ENCODE results near the gene PACS1. TPM values are rescaled to one million over a fixed set of nuclear protein-coding genes. Genes with fewer than 3 reads are reported as not detected.
"Not testable (repeated sequence)": the region's sequence is repeated elsewhere in the genome, so short reads cannot be mapped to it uniquely, and the experiment has no call there.

PACS1 gene
- polyA plus RNA-seq, 2 donors = 16.0 to 24.8 TPM

DNA sequence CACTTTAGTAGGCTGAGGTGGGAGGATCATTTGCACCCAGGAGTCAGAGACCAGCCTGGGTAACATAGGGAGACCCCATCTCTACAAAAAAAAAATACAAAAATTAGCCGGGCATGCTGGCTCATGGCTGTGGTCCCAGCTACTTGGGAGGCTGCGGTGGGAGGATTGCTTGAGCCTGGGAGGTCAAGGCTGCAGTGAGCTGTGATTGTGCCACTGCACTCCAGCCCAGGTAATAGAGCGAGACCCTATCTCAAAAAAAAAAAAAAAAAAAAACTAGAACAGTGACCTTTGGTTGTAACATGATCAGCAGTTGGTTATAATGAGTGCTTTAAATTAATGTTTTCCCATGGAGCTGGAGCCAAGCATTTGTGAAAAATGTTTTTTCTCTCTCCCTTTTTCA is 44.9 kb downstream of the PACS1 start:
- not testable (repeated sequence) for H3K27ac ChIP-seq (ENCODE audit: low read depth in 2 of 2, low read length in 1 of 2); H3K9me3 ChIP-seq (ENCODE audit: control insufficient read depth in 2 of 2, insufficient read depth in 1 of 2, low read depth in 1 of 2, low read length in 1 of 2); H3K36me3 ChIP-seq (ENCODE audit: control insufficient read depth in 2 of 2, insufficient read depth in 2 of 2, low read length in 1 of 2); H3K27me3 ChIP-seq (ENCODE audit: control insufficient read depth in 1 of 2, insufficient read depth in 2 of 2, low read length in 2 of 2); H3K4me3 ChIP-seq (ENCODE audit: low read depth in 1 of 2, low read length in 2 of 2)
- peaks cover 8 to 11% of the 10 kb centered on the region in 2 donors for H3K4me1 ChIP-seq (ENCODE audit: control insufficient read depth in 2 of 2, insufficient read depth in 2 of 2, low read length in 1 of 2)
- WGBS, 2 donors = 64 to 93% methylated on average over 3 of the region's 3 CpGs

DNA sequence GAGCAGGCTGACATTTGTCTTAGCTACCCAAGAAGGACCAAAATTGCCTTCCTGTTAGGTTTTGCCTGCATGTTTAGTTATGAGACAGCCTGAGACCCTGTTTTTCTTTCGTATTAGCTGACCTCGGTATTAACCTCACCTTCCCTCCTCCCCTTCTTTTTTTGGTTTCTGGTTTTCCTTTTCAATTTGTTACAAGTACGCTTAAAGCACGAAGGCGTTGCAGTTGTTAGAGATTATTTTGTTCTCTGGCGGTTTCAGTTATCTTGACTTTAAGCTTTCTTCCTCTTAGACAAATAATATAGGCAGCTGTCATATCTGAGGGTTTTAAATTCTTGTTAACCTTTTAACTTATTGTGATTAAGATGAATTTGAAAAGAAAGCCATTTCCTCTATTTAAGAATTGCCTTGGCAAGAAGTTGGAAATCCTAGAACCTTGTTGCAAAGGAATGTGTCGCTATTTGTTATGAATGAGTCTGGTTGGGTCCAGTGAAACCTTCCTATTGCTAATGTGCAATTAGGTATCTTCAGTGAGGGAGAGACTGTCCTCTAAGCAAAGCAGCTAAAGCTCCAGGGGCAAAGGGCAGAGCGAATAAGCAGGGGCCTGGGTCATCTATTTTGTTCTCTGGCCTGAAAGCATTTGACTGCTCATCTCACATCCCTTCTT is 45.7 kb downstream of the PACS1 start:
- no peak overlapping the region for H3K4me3 ChIP-seq (ENCODE audit: low read depth in 1 of 2, low read length in 2 of 2)
- H3K27ac ChIP-seq (ENCODE audit: low read depth in 2 of 2, low read length in 1 of 2) = peak overlapping the region in 1 of 2 donors; percentile 4
- H3K36me3 ChIP-seq (ENCODE audit: control insufficient read depth in 2 of 2, insufficient read depth in 2 of 2, low read length in 1 of 2) = peaks cover 0 to 2% of the 10 kb centered on the region in 2 donors
- 53 to 75% methylated on average over 8 of the region's 8 CpGs for WGBS, 2 donors
- H3K4me1 ChIP-seq (ENCODE audit: control insufficient read depth in 2 of 2, insufficient read depth in 2 of 2, low read length in 1 of 2) = peaks cover 8 to 11% of the 10 kb centered on the region in 2 donors
- no peaks in the 10 kb centered on the region for H3K9me3 ChIP-seq (ENCODE audit: control insufficient read depth in 2 of 2, insufficient read depth in 1 of 2, low read depth in 1 of 2, low read length in 1 of 2)
- no peaks in the 10 kb centered on the region for H3K27me3 ChIP-seq (ENCODE audit: control insufficient read depth in 1 of 2, insufficient read depth in 2 of 2, low read length in 2 of 2)

DNA sequence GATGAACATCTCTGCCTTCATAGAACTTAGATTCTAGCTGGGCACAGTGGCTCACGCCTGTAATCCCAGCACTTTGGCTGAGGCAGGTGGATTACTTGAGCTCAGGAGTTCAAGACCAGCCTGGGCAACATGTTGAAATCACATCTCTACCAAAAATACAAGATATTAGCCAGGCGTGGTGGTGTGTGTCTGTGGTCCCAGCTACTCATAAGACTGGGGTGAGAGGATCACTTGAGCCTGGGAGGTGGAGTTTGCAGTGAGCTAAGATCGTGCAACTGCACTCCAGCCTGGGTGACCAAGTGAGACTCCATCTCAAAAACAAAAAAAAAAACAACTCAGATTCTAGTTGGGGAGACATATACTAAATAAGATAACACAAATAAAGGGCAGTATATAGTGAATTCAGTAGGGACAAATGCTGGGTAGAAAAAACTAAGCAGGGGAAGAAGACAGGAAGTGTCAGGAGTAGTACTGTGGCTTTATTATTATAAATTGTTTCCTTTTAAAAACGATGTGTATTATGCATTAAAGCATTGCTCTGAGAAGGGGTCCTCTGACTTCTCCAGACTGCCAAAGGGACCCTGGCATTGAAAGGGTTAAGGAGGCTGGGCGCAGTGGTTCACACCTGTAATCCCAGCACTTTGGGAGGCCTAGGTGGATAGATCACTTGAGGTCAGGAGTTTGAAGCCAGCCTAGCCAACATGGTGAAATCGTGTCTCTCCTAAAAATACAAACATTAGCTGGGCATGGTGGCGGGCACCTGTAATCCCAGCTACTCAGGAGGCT is 46.7 kb downstream of the PACS1 start:
- H3K27ac ChIP-seq (ENCODE audit: low read depth in 2 of 2, low read length in 1 of 2) = no peak overlapping the region
- H3K36me3 ChIP-seq (ENCODE audit: control insufficient read depth in 2 of 2, insufficient read depth in 2 of 2, low read length in 1 of 2) = peaks cover 0 to 2% of the 10 kb centered on the region in 2 donors
- 73 to 76% methylated on average over 7 of the region's 7 CpGs for WGBS, 2 donors
- no peak overlapping the region for H3K4me3 ChIP-seq (ENCODE audit: low read depth in 1 of 2, low read length in 2 of 2)
- peaks cover 5 to 12% of the 10 kb centered on the region in 2 donors for H3K4me1 ChIP-seq (ENCODE audit: control insufficient read depth in 2 of 2, insufficient read depth in 2 of 2, low read length in 1 of 2)
- H3K9me3 ChIP-seq (ENCODE audit: control insufficient read depth in 2 of 2, insufficient read depth in 1 of 2, low read depth in 1 of 2, low read length in 1 of 2) = no peaks in the 10 kb centered on the region
- H3K27me3 ChIP-seq (ENCODE audit: control insufficient read depth in 1 of 2, insufficient read depth in 2 of 2, low read length in 2 of 2) = no peaks in the 10 kb centered on the region

DNA sequence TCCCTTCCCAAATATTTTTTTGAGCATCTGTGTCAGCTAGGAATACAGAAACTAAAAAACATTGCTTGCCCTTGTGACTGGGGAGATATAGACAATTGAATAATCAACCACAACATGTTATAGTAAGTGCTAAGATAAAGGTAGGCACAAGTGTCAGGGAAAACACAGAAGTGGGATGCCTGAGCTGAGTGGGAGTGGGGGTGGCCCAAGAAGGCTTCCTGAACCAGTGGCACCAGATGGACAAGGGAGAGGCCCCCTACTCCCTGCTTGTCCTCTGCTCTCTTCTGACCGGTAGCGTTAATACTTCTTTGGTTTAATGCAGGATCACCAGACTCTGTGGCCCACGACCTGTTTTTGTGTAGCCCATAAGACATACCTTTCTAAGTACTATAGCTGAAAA is 48.8 kb downstream of the PACS1 start:
- Histone ChIP-seq H3K9me3 (ENCODE audit: control insufficient read depth in 2 of 2, insufficient read depth in 1 of 2, low read depth in 1 of 2, low read length in 1 of 2) (no peaks in the 10 kb centered on the region), H3K4me1 (ENCODE audit: control insufficient read depth in 2 of 2, insufficient read depth in 2 of 2, low read length in 1 of 2) (peaks cover 0 to 7% of the 10 kb centered on the region in 2 donors), H3K27ac (ENCODE audit: low read depth in 2 of 2, low read length in 1 of 2) (peak overlapping the region in 1 of 2 donors; percentile 49), H3K36me3 (ENCODE audit: control insufficient read depth in 2 of 2, insufficient read depth in 2 of 2, low read length in 1 of 2) (peaks cover 0 to 2% of the 10 kb centered on the region in 2 donors), H3K4me3 (ENCODE audit: low read depth in 1 of 2, low read length in 2 of 2) (no peak overlapping the region), H3K27me3 (ENCODE audit: control insufficient read depth in 1 of 2, insufficient read depth in 2 of 2, low read length in 2 of 2) (no peaks in the 10 kb centered on the region)
- 67% methylated on average over 3 of the region's 3 CpGs for WGBS, 2 donors

DNA sequence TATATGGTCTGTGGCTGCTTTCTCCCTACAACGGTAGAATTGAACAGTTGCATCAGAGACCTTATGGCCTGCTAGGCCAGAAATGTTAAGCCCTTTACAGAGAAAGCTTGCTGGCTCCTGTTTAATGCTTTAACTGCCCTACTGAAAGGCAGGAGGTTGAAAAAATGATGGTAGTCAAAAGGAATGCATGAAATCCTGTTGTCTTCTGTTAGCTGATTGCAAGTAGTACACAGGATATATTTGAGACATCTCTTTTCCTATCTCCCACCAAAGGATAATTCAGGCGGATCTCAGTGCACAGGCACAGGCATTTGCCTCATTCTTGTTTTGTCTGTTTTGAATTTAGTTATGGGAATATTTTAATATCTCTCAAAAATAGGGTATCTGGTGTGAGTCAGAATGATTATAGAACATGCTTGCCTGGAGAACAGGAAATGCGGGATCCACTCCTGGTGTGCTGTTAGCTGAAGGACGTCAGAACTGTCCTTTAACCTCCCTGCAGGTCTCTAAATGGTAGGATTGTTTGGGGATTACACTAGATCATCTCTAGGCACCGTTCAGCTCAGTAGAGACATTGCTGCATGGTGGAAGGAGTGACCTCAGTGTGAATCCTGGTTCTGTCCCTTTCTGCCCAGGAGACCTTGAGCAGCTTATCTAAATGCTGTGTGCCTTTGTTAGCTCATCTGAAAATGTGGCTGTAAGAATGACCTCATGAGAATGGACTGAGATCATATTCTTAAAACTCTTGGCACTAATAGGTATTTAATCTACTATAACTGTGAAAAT is 49.5 kb downstream of the PACS1 start:
- Histone ChIP-seq H3K4me3 (ENCODE audit: low read depth in 1 of 2, low read length in 2 of 2) (no peak overlapping the region), H3K27ac (ENCODE audit: low read depth in 2 of 2, low read length in 1 of 2) (peak overlapping the region; percentile 31 to 33), H3K4me1 (ENCODE audit: control insufficient read depth in 2 of 2, insufficient read depth in 2 of 2, low read length in 1 of 2) (peaks cover 0 to 7% of the 10 kb centered on the region in 2 donors), H3K36me3 (ENCODE audit: control insufficient read depth in 2 of 2, insufficient read depth in 2 of 2, low read length in 1 of 2) (peaks cover 0 to 2% of the 10 kb centered on the region in 2 donors), H3K9me3 (ENCODE audit: control insufficient read depth in 2 of 2, insufficient read depth in 1 of 2, low read depth in 1 of 2, low read length in 1 of 2) (no peaks in the 10 kb centered on the region), H3K27me3 (ENCODE audit: control insufficient read depth in 1 of 2, insufficient read depth in 2 of 2, low read length in 2 of 2) (no peaks in the 10 kb centered on the region)
- WGBS, 2 donors = 44 to 49% methylated on average over 5 of the region's 5 CpGs

DNA sequence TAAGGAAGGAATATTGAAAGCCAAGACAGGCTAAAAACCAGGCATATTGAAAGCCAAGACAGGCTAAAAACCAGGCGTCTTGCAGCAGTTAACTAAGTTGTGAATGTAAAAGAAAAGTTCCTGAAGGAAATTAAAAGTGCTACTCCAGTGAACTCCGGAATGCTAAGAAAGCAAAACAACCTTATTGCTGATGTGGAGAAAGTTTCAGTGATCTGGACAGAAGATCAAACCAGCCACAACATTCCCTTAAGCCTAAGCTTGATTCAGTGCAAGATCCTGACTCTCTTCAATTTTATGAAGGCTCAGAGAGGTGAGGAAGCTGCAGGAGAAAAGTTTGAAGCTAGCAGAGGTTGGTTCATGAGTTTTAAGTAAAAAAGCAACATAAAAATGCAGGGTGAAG is 51.4 kb downstream of the PACS1 start:
- H3K27me3 ChIP-seq (ENCODE audit: control insufficient read depth in 1 of 2, insufficient read depth in 2 of 2, low read length in 2 of 2) = no peaks in the 10 kb centered on the region
- H3K27ac ChIP-seq (ENCODE audit: low read depth in 2 of 2, low read length in 1 of 2) = no peak overlapping the region
- WGBS, 2 donors = 90 to 91% methylated on average over 2 of the region's 2 CpGs
- peaks cover 0 to 2% of the 10 kb centered on the region in 2 donors for H3K36me3 ChIP-seq (ENCODE audit: control insufficient read depth in 2 of 2, insufficient read depth in 2 of 2, low read length in 1 of 2)
- no peaks in the 10 kb centered on the region for H3K9me3 ChIP-seq (ENCODE audit: control insufficient read depth in 2 of 2, insufficient read depth in 1 of 2, low read depth in 1 of 2, low read length in 1 of 2)
- H3K4me3 ChIP-seq (ENCODE audit: low read depth in 1 of 2, low read length in 2 of 2) = no peak overlapping the region
- H3K4me1 ChIP-seq (ENCODE audit: control insufficient read depth in 2 of 2, insufficient read depth in 2 of 2, low read length in 1 of 2) = peaks cover 0 to 10% of the 10 kb centered on the region in 2 donors

DNA sequence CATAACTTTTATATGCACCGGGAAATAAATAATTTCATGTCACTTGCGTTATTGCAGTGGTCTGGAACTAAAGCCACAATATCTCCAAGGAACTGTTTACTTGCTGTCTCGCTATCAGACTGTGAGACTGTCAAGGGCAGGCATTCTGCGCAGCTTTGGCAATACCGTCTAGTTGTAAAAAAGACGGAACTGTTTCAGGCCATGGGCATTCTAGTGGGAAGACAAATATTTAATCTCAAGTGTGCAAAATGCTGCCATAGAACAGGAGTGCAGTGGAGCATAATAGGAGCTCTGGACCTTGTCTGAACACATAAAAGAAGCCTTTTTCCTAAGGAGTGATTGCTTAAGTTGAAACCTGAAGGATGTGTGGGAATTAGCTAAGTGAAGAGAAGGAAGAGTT is 53.8 kb downstream of the PACS1 start:
- 78 to 95% methylated on average over 6 of the region's 6 CpGs for WGBS, 2 donors
- H3K4me3 ChIP-seq (ENCODE audit: low read depth in 1 of 2, low read length in 2 of 2) = no peak overlapping the region
- H3K4me1 ChIP-seq (ENCODE audit: control insufficient read depth in 2 of 2, insufficient read depth in 2 of 2, low read length in 1 of 2) = peaks cover 4 to 13% of the 10 kb centered on the region in 2 donors
- no peaks in the 10 kb centered on the region for H3K27me3 ChIP-seq (ENCODE audit: control insufficient read depth in 1 of 2, insufficient read depth in 2 of 2, low read length in 2 of 2)
- no peaks in the 10 kb centered on the region for H3K9me3 ChIP-seq (ENCODE audit: control insufficient read depth in 2 of 2, insufficient read depth in 1 of 2, low read depth in 1 of 2, low read length in 1 of 2)
- H3K27ac ChIP-seq (ENCODE audit: low read depth in 2 of 2, low read length in 1 of 2) = no peak overlapping the region
- peaks cover 0 to 2% of the 10 kb centered on the region in 2 donors for H3K36me3 ChIP-seq (ENCODE audit: control insufficient read depth in 2 of 2, insufficient read depth in 2 of 2, low read length in 1 of 2)

DNA sequence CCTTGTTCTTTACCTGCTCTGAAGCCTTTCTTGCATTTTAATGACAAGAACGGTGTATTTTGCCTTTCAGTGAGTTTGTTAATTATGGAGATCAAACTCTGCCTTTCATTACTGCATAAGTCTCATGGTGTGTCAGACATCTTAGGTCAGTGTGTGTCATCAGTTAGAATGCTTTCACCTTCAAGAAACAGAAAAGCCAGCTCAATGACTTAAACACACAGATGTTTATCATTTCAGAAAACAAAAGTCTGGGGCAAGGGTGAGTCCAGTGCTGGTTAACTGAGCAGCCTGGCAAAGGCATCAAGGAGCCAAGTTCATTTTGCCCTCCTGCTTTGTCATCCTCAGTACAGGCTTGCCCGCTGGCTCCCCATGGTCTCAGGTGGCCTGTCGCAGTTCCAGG is 54.5 kb downstream of the PACS1 start:
- peaks cover 0 to 2% of the 10 kb centered on the region in 2 donors for H3K36me3 ChIP-seq (ENCODE audit: control insufficient read depth in 2 of 2, insufficient read depth in 2 of 2, low read length in 1 of 2)
- H3K4me1 ChIP-seq (ENCODE audit: control insufficient read depth in 2 of 2, insufficient read depth in 2 of 2, low read length in 1 of 2) = peaks cover 4 to 13% of the 10 kb centered on the region in 2 donors
- peak overlapping the region; percentile 48 to 63 for H3K27ac ChIP-seq (ENCODE audit: low read depth in 2 of 2, low read length in 1 of 2)
- no peaks in the 10 kb centered on the region for H3K27me3 ChIP-seq (ENCODE audit: control insufficient read depth in 1 of 2, insufficient read depth in 2 of 2, low read length in 2 of 2)
- no peaks in the 10 kb centered on the region for H3K9me3 ChIP-seq (ENCODE audit: control insufficient read depth in 2 of 2, insufficient read depth in 1 of 2, low read depth in 1 of 2, low read length in 1 of 2)
- WGBS, 2 donors = 73 to 75% methylated on average over 3 of the region's 3 CpGs
- H3K4me3 ChIP-seq (ENCODE audit: low read depth in 1 of 2, low read length in 2 of 2) = no peak overlapping the region

DNA sequence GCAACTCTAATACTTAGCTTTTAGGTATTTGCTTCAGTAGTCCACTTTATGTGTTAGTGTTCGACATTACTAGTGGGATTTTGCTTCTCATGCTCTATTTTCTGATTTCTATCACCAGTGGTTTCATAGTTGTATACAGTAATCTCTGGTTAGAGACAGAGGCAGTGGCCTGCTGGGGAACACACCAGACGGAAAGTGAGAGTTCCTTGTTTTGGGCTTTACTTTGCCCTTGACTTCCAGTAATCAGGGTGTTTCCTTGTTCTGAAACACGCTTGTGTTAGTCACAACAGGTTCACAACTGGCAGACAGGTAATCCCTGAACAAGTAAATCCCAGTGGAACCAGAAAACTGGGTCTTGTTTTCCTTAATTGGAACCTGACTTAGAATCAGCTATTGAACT is 56.0 kb downstream of the PACS1 start:
- no peak overlapping the region for H3K4me3 ChIP-seq (ENCODE audit: low read depth in 1 of 2, low read length in 2 of 2)
- H3K27ac ChIP-seq (ENCODE audit: low read depth in 2 of 2, low read length in 1 of 2) = peak overlapping the region; percentile 77 to 81
- H3K9me3 ChIP-seq (ENCODE audit: control insufficient read depth in 2 of 2, insufficient read depth in 1 of 2, low read depth in 1 of 2, low read length in 1 of 2) = no peaks in the 10 kb centered on the region
- H3K4me1 ChIP-seq (ENCODE audit: control insufficient read depth in 2 of 2, insufficient read depth in 2 of 2, low read length in 1 of 2) = peaks cover 4 to 9% of the 10 kb centered on the region in 2 donors
- H3K36me3 ChIP-seq (ENCODE audit: control insufficient read depth in 2 of 2, insufficient read depth in 2 of 2, low read length in 1 of 2) = no peaks in the 10 kb centered on the region
- WGBS, 2 donors = 34 to 38% methylated on average over 3 of the region's 3 CpGs
- H3K27me3 ChIP-seq (ENCODE audit: control insufficient read depth in 1 of 2, insufficient read depth in 2 of 2, low read length in 2 of 2) = no peaks in the 10 kb centered on the region
